NCI-H2227 (cell line): Measurements from ENCODE around the gene CCDC88C.

Experiments used
- DNase-seq: peaks from one replicate; lab custom pipeline; 2025; ENCODE audit not compliant: unreplicated experiment; lab: John Stamatoyannopoulos, UW

Gene CCDC88C

DNA sequence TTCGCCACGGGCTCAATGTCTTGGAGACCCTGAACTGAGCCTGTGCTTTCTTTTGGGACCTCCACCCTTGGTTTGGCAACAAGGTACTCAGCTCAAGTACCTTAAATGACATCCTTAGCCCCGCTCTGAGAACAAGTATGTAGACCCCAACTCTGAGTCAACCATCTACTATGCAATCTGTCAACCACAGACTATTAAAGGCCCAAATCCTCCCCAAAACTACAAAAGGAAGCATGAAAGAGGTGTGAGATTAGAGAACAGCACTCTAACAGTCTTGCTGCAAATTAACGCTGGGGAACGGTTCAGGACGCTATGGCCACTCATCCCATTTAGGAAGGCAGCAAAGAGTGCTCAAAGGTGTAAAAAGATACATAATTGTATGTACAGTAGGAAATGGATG lies 52.1 kb downstream of the CCDC88C start:
- no peak for DNase-seq

GRCh38 chr14:91364524-91365270 lies 52.9 kb downstream of the CCDC88C start:
- no peak for DNase-seq

DNA sequence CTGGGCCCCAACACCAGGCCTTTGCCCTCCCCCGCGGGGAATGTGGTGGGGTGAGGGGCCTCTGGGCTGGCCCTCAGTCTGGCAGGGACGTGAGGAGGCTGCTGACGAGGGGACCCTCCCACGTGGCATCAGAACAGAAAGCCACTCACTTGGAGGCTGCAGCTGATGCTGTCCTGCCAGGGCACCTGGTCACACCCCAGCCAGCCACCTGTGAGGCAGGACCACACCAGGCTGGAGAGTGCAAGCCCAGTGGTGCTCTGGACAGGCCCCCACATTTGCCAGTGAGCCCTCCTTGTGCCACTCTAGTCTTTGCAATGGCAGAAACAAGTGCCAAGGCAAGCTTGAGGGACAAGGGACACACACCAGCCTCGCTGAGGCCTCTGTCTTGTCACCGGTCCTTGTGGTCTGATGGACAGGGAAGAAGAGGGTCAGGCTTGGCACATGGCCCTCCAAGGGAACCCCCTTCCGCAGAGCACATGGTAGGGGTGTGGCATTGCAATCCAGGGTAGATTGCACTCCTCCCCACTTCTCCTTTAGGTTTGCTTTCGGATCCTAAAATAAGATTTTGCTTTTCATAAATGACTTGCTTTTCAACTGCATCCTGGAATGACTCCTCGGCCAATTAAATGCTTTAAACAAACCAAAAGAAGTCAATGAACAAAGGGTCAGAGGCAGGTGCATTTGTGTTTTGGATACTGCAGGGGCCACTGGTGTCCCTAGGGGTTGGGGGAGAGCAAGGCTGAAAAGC lies 53.7 kb downstream of the CCDC88C start:
- no peak for DNase-seq

GRCh38 chr14:91361233-91361811 lies 56.3 kb downstream of the CCDC88C start:
- DNase-seq, result peak; percentile 52

GRCh38 chr14:91360490-91361232 lies 57.0 kb downstream of the CCDC88C start:
- no peak for DNase-seq

DNA sequence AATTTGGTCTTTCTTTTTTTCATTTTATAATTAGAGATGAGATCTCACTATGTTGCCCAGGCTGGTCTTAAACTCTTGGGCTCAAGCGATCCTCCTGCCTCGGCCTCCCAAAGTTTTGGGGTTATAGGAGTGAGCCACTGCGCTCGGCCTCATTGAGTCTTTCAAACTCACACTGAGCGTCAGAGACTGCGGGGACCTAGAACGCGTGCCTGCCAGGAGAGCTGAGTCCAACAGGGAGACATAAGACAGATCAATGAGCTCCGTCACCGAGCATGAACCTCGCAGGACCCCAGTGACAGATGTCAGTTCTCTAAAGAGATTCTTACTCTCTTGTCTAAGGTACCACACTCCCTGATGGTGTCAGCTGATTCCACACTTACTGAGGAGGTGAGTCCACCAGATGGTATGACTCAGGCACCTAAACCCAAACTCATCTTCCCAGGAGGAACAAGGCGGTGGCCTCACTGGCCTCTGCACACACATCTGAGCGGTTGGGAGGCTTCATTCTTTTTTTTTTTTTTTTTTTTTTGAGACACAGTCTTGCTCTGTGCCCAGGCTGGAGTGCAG lies 58.9 kb downstream of the CCDC88C start:
- DNase-seq, result no peak

DNA sequence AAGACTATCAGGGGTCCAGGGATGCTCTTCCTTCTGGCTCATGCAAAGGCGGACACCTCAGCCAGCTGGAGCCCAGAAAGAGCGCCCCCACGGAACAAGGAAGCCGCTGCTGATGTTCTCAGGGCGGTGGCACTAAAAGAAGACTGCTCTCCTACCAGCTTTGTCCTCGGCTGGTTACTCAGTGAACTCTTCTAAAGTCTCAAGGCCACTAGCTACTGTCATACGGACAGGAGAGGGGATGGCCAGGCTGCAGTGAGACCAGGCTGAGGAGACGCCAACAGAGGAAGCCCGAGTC lies 59.6 kb downstream of the CCDC88C start:
- DNase-seq, result no peak

DNA sequence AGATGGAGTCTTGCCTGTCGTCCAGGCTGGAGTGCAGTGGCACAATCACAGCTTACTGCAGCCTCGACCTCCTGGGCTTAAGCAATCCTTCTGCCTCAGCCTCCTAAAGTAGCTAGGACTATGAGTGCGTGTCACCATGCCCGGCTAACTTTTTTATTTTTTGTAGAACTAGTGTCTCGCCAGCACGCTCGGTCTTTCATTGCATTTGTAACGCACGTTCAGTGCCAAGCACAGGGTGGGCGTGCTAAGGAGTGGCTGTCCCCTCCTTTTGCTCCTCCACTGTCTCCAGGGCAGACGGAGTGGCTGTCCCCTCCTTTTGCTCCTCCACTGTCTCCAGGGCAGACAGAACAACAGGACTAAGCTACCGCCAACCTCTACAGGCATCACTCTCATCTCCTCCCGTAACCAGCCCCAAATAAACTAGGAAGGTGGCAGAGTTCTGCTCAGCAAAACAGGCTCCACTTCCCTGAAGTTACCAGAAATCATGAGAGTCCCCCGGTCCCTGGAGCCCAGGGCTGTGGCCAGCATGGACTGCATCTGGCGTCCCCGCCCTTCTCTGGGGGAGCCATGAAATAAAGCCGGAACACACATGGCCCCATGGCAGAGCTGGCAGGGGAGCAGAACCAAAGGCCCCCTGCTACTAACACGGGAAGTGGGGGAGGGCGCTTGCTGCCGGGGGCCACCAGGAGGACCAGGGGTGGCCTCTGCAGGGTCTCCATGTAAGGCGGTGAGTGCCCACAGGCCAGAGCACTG lies 60.2 kb downstream of the CCDC88C start:
- DNase-seq, result no peak

- DNase-seq, result no peak
These were observed 61.3 kb downstream of the CCDC88C start for GRCh38 chr14:91356181-91356763.

GRCh38 chr14:91354979-91355685 lies 62.5 kb downstream of the CCDC88C start:
- no peak for DNase-seq

DNA sequence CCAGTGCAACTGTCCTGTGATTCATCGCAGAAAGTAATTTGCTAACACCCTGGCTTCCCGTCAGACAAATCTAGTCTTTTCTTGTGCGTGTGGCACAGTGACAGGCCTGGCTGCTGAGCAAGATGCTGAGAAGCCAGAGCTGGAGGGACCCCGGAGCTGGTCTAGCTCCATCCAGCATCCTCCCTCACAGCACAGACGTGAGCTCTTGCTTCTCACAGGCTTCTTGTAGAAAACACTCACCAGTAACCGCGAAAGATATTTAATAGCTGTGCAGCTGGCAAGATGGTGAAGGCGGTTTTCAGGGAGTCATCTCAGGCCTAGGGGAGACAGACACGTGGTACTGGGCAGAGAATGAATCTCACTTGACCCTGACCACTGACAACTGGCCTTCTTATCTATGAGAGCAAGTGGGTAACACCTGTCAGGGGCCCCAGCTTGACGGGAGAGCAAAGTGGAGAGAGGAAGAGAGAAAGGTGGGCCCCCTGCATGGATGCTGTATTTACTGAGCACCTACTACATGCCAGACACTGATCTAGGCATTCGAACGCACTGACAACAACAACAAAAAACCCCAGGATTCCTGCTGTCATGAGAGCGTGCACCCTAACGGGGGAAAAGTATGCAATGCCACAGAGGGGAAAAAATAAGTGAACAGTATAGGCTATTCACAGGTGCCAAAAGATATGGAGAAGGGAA lies 63.3 kb downstream of the CCDC88C start:
- DNase-seq, result no peak

DNA sequence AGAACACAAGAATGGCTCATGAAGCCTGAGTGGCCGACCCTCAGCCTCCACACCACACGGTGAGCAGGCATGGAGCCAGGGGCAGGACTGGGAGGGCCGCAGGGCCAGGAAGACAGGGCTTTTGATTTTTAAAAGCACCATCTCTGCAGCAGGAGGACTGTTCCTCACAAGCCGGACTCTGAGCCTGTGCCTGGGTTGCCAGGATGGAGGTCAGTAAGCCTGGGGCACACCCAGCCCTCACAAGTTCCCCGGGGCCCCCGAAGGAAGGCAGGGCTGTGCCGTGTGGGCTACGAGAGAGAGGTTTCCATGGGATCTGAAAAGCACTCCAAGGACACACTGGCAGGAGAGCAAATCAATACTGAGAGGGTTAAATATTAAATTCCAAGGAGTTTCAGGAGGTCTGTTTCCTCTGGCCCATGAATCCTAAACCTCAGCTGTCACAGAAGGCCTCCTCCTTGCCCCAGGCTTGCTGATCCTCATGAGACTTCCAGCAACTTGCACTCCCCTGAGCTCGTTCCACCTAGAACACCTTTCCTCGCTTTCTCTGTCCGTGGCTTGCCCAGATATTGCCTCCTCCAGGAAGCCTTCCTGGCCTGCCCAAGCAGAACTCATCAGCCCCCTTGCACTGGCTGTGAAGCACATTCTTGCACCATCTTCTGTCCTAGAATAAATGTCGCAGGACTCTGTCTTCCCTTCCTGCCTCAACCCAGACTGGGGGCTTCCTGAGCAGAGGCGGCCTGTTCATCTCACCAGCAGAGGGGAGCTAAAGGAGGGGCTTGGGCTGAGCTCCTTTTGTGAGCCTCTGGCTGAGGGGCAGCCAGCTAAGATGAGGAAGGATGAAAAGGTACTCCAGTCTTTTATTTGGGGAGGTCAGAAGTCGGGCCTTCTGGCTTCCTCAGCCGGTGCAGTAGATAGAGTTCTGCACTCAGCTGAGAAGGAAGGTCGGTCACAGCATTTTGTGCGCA lies 64.6 kb downstream of the CCDC88C start:
- no peak for DNase-seq

GRCh38 chr14:91352053-91352452 lies 65.6 kb downstream of the CCDC88C start:
- no peak for DNase-seq

- DNase-seq, result no peak
These were observed 66.1 kb downstream of the CCDC88C start for GRCh38 chr14:91351512-91351862.

- DNase-seq, result no peak
These were observed 66.7 kb downstream of the CCDC88C start for GRCh38 chr14:91350813-91351511.

GRCh38 chr14:91350483-91350812 lies 67.2 kb downstream of the CCDC88C start:
- DNase-seq, result no peak

GRCh38 chr14:91349481-91350074 lies 68.0 kb downstream of the CCDC88C start:
- no peak for DNase-seq
